H9 (cell line): ENCODE measurements around the gene FADS2. TPM values are rescaled to one million over a fixed set of nuclear protein-coding genes. Genes with fewer than 3 reads are reported as not detected.

ENCODE experiments used
- DNase-seq: peaks from one replicate; pipeline ENCODE4 v3.0.0-alpha.2; 2017
- H2AFZ ChIP-seq: one replicate; pipeline ENCODE4 v1.6.1; 2013; ENCODE audit warnings: mild to moderate bottlenecking, low read length, control low read depth, moderate library complexity
- H2AK5ac ChIP-seq: 2 replicates; pipeline ENCODE4 v1.6.1; 2013; ENCODE audit warnings: low read length, control low read depth, mixed read lengths; ENCODE audit not compliant: insufficient read length
- H2BK120ac ChIP-seq: one replicate; pipeline ENCODE4 v1.6.1; 2013; ENCODE audit warnings: low read depth, mild to moderate bottlenecking, low read length, control low read depth, inconsistent platforms; ENCODE audit not compliant: poor library complexity, severe bottlenecking
- H2BK12ac ChIP-seq: 2 replicates; pipeline ENCODE4 v1.6.1; 2013; ENCODE audit warnings: low read length, control low read depth, mixed read lengths, low read depth; ENCODE audit not compliant: insufficient read length
- H2BK15ac ChIP-seq: 2 replicates; pipeline ENCODE4 v1.6.1; 2013; ENCODE audit warnings: low read depth, low read length, control low read depth
- H2BK20ac ChIP-seq: one replicate; pipeline ENCODE4 v1.6.1; 2013; ENCODE audit warnings: low read depth, mild to moderate bottlenecking, low read length, control low read depth, inconsistent platforms; ENCODE audit not compliant: poor library complexity, severe bottlenecking
- H2BK5ac ChIP-seq: 2 replicates; pipeline ENCODE4 v1.6.1; 2013; ENCODE audit warnings: low read length, control low read depth, mixed read lengths; ENCODE audit not compliant: insufficient read length
- H3K14ac ChIP-seq: 2 replicates; pipeline ENCODE4 v1.6.1; 2013; ENCODE audit warnings: low read length, control low read depth; ENCODE audit not compliant: insufficient read depth
- H3K18ac ChIP-seq: 2 replicates; pipeline ENCODE4 v1.6.1; 2013; ENCODE audit warnings: low read depth, mild to moderate bottlenecking, mixed read lengths, low read length, control low read depth; ENCODE audit not compliant: insufficient read length
- H3K23ac ChIP-seq: 2 replicates; pipeline ENCODE4 v1.6.1; 2013; ENCODE audit warnings: low read length, control low read depth, mixed read lengths, low read depth; ENCODE audit not compliant: insufficient read length
- H3K23me2 ChIP-seq: 2 replicates; pipeline ENCODE4 v1.6.1; 2013; ENCODE audit warnings: low read depth, mild to moderate bottlenecking, mixed read lengths, low read length, control low read depth; ENCODE audit not compliant: insufficient read length, poor library complexity, severe bottlenecking
- H3K27ac ChIP-seq: 2 replicates; pipeline ENCODE4 v1.5.1; 2013; ENCODE audit warnings: low read length, control low read depth, mixed read lengths, low read depth; ENCODE audit not compliant: insufficient read length
- H3K27me3 ChIP-seq: 2 replicates; pipeline ENCODE4 v1.6.1; 2013; ENCODE audit warnings: low read length, control low read depth, inconsistent platforms; ENCODE audit not compliant: insufficient read depth
- H3K4ac ChIP-seq: 2 replicates; pipeline ENCODE4 v1.6.1; 2013; ENCODE audit warnings: low read depth, mild to moderate bottlenecking, control low read depth, inconsistent platforms, low read length, moderate library complexity
- H3K4me1 ChIP-seq: 2 replicates; pipeline ENCODE4 v1.6.1; 2013; ENCODE audit warnings: low read length, control low read depth, inconsistent platforms; ENCODE audit not compliant: insufficient read depth
- H3K4me2 ChIP-seq: 2 replicates; pipeline ENCODE4 v1.6.1; 2013; ENCODE audit warnings: low read length, control low read depth, mixed read lengths; ENCODE audit not compliant: insufficient read length, insufficient read depth
- H3K56ac ChIP-seq: 2 replicates; pipeline ENCODE4 v1.6.1; 2013; ENCODE audit warnings: low read depth, mild to moderate bottlenecking, mixed read lengths, low read length, control low read depth; ENCODE audit not compliant: insufficient read length
- H3K79me1 ChIP-seq: 2 replicates; pipeline ENCODE4 v1.6.1; 2013; ENCODE audit warnings: low read depth, mild to moderate bottlenecking, moderate library complexity, low read length, control low read depth, inconsistent platforms; ENCODE audit not compliant: insufficient read depth, poor library complexity, severe bottlenecking
- H3K79me2 ChIP-seq: 2 replicates; pipeline ENCODE4 v1.6.1; 2013; ENCODE audit warnings: low read length, control low read depth, inconsistent platforms; ENCODE audit not compliant: insufficient read depth
- H3K9ac ChIP-seq: 2 replicates; pipeline ENCODE4 v1.6.1; 2013; ENCODE audit warnings: low read length, control low read depth, mixed read lengths; ENCODE audit not compliant: insufficient read length; ENCODE audit errors: extremely low read depth
- H3K9me3 ChIP-seq: one replicate; pipeline ENCODE4 v1.6.1; 2013; ENCODE audit warnings: low read depth, low read length, inconsistent platforms; ENCODE audit not compliant: control insufficient read depth
- H3T11ph ChIP-seq: one replicate; pipeline ENCODE4 v1.6.1; 2013; ENCODE audit warnings: mild to moderate bottlenecking, low read length, control low read depth, inconsistent platforms
- H4K20me1 ChIP-seq: one replicate; pipeline ENCODE4 v1.6.1; 2013; ENCODE audit not compliant: control insufficient read depth, insufficient read length, insufficient read depth
- H4K5ac ChIP-seq: 2 replicates; pipeline ENCODE4 v1.6.1; 2013; ENCODE audit warnings: low read depth, mild to moderate bottlenecking, mixed read lengths, low read length, control low read depth; ENCODE audit not compliant: insufficient read length
- H4K8ac ChIP-seq: replicated peaks from 2 replicates; pipeline ENCODE4 v1.6.1; 2013; ENCODE audit warnings: low read length, control low read depth, mixed read lengths, low read depth; ENCODE audit not compliant: insufficient read length
- H4K91ac ChIP-seq: 2 replicates; pipeline ENCODE4 v1.6.1; 2013; ENCODE audit warnings: low read depth, mild to moderate bottlenecking, moderate library complexity, mixed read lengths, low read length, control low read depth; ENCODE audit not compliant: insufficient read length
- H3K27ac Mint-ChIP-seq, 3 experiments: 2 replicates in 2 of 3; 3 replicates in 1 of 3; pipeline ENCODE4 v1.8.0; 2020 to 2021; ENCODE audit warnings: mixed read lengths in 3 of 3, mild to moderate bottlenecking in 1 of 3, moderate library complexity in 1 of 3
- H3K27me3 Mint-ChIP-seq: 2 replicates; pipeline ENCODE4 v1.8.0; 2021; ENCODE audit warnings: low read depth, mild to moderate bottlenecking, moderate library complexity, mixed read lengths
- H3K36me3 Mint-ChIP-seq, 3 experiments: 2 replicates in 2 of 3; 3 replicates in 1 of 3; pipeline ENCODE4 v1.8.0; 2020 to 2021; ENCODE audit warnings: low read depth in 3 of 3, mixed read lengths in 3 of 3; ENCODE audit not compliant: insufficient read depth in 1 of 3
- H3K4me1 Mint-ChIP-seq, 2 experiments: 2 replicates each; pipeline ENCODE4 v1.8.0; 2020; ENCODE audit warnings: mixed read lengths in 2 of 2
- H3K4me3 Mint-ChIP-seq, 2 experiments: 2 replicates in 1 of 2; 3 replicates in 1 of 2; pipeline ENCODE4 v1.8.0; 2020 to 2021; ENCODE audit warnings: mild to moderate bottlenecking in 2 of 2, mixed read lengths in 2 of 2, moderate library complexity in 1 of 2
- H3K9me3 Mint-ChIP-seq, 2 experiments: 2 replicates in 1 of 2; 3 replicates in 1 of 2; pipeline ENCODE4 v1.8.0; 2020; ENCODE audit warnings: mild to moderate bottlenecking in 2 of 2, mixed read lengths in 2 of 2, moderate library complexity in 1 of 2
- CTCF ChIP-seq: fragments of 200-600 bp; sonication (generic); conservative IDR thresholded peaks from 3 replicates; pipeline ENCODE4 v1.8.0; 2021; ENCODE audit warnings: antibody characterized with exemption, mild to moderate bottlenecking
- WGBS: extraction: QIAGEN DNeasy Blood & Tissue Kit; methylation state at CpG from one replicate; pipeline ENCODE4 v1.1.7; 2013; ENCODE audit warnings: missing lambda C conversion rate, low lambda C conversion rate, mixed read lengths; ENCODE audit not compliant: insufficient read length; ENCODE audit errors: extremely low coverage; 5-methylcytosine and 5-hydroxymethylcytosine counted together
- total RNA-seq: library from RNA; stranded (reverse); gene quantifications from 2 replicates; pipeline ENCODE4 v1.2.1, GENCODE V29; 2021

Gene FADS2
- total RNA-seq, 1 experiment from 2014 or later, result 322 TPM

DNA sequence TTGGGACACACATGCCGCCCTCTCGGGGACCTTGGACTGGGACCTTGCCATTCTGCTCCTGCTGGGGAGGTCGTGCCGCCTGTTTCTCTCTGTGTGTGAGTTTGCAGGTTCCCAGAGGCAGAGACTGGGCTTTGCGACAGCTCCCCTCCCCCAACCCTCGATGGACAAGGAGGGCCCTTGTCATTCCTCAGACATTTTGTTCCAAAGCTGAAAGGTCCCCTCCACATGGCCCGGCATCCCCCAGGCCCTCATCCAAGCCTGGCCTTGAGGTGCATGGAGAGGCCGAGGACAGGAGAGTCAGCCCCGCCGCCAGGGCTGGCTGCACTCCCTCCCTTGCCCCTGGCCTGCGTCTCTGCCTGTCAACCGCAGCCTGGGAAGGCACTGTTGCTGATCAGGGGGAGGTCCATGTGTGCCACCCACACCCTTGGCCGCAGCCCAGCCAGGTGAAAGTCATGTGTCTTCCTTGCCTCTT, 25.6 kb downstream of the FADS2 start:
- no peaks in the 10 kb centered on the region for H4K20me1 ChIP-seq
- H3K27ac Mint-ChIP-seq, result no peak overlapping the region; a peak in 1 of 7 replicates
- H3K4me1 Mint-ChIP-seq, result no peaks in the 10 kb centered on the region

More for the DNA sequence above, 25.6 kb downstream of the FADS2 start:
- Histone ChIP-seq H3K9me3 (no peaks in the 10 kb centered on the region), H3K4me2 (no peak overlapping the region), H3K23me2 (no peaks in the 10 kb centered on the region), H3K79me2 (no peaks in the 10 kb centered on the region), H2BK5ac (no peak overlapping the region), H2BK20ac (no peak overlapping the region), H3K27ac (no peak overlapping the region), H3K79me1 (no peaks in the 10 kb centered on the region), H3K4ac (no peak overlapping the region), H4K8ac (no peak overlapping the region), H3K14ac (no peak overlapping the region), H3K27me3 (no peaks in the 10 kb centered on the region), H2BK120ac (no peak overlapping the region), H2AK5ac (no peak overlapping the region), H2BK12ac (no peak overlapping the region), H3K9ac (no peak overlapping the region), H3K18ac (no peak overlapping the region), H3K56ac (no peak overlapping the region), H4K5ac (no peak overlapping the region), H2BK15ac (no peak overlapping the region), H2AFZ (no peak overlapping the region), H4K91ac (no peak overlapping the region), H3K23ac (no peak overlapping the region), H3K4me1 (no peaks in the 10 kb centered on the region), H3T11ph (no peak overlapping the region)
- Mint-ChIP-seq H3K9me3 (no peaks in the 10 kb centered on the region; a peak in 1 of 5 replicates), H3K4me3 (no peak overlapping the region), H3K36me3 (peaks cover 51 to 81% (median 71%) of the 10 kb centered on the region in 3 experiments), H3K27me3 (no peaks in the 10 kb centered on the region)
- no CpG with 5 or more reads among the region's 13 CpGs for WGBS
- TF ChIP-seq CTCF, result no peak
- peak; percentile 26 for DNase-seq
